IMR-90 (cell line): Measurements from ENCODE around the gene CEACAM6. TPM values are rescaled to one million over a fixed set of nuclear protein-coding genes. Genes with fewer than 3 reads are reported as not detected.

ENCODE experiments used
- ATAC-seq: fragments of 200-7000 bp; cut with Tn5 transposase; 2 replicates; pipeline ENCODE4 v1.9.1; 2020; ENCODE audit warnings: low read depth, mild to moderate bottlenecking, moderate library complexity
- BruUV-seq: library from RNA; stranded (reverse); fragments of 400-500 nt; replicated peaks from 2 replicates; lab custom pipeline; 2021; lab: Mats Ljungman, UMichigan
- CTCF ChIA-PET: fragments of 300-600 bp; formaldehyde crosslinking; extraction: SDS; loops from one replicate; lab custom pipeline; 2021; ENCODE audit warnings: antibody characterized with exemption; lab: Yijun Ruan, JAX
- POLR2A ChIA-PET: fragments of 300-600 bp; sonication (Branson Sonifier 250); formaldehyde crosslinking; loops from one replicate; lab custom pipeline; 2022; ENCODE audit warnings: antibody characterized with exemption; ENCODE audit not compliant: unreplicated experiment; lab: Charles Lee
- DNase-seq: peaks from one replicate; pipeline ENCODE4 v3.0.0; 2013
- H2AFZ ChIP-seq: replicated peaks from 2 replicates; pipeline ENCODE3; 2013; ENCODE audit warnings: low read length, mild to moderate bottlenecking; ENCODE audit not compliant: poor library complexity
- H2AK5ac ChIP-seq: 2 replicates; pipeline ENCODE4 v1.6.1; 2013; ENCODE audit warnings: low read depth, low read length, inconsistent platforms
- H2AK9ac ChIP-seq: replicated peaks from 2 replicates; pipeline ENCODE3; 2013; ENCODE audit warnings: mild to moderate bottlenecking, low read depth, low read length, moderate library complexity; ENCODE audit not compliant: poor library complexity
- H2BK120ac ChIP-seq: 2 replicates; pipeline ENCODE4 v1.6.1; 2013; ENCODE audit warnings: low read depth, low read length, inconsistent platforms
- H2BK15ac ChIP-seq: 3 replicates; pipeline ENCODE4 v1.6.1; 2013; ENCODE audit warnings: low read depth, low read length, inconsistent platforms
- H2BK20ac ChIP-seq: 2 replicates; pipeline ENCODE4 v1.6.1; 2013; ENCODE audit warnings: low read depth, mild to moderate bottlenecking, inconsistent platforms, low read length, moderate library complexity
- H2BK5ac ChIP-seq: 2 replicates; pipeline ENCODE4 v1.6.1; 2013; ENCODE audit warnings: mild to moderate bottlenecking, low read depth, low read length, inconsistent platforms; ENCODE audit not compliant: poor library complexity, severe bottlenecking
- H3K14ac ChIP-seq: replicated peaks from 2 replicates; pipeline ENCODE4 v1.6.1; 2013; ENCODE audit warnings: low read depth, low read length, inconsistent platforms
- H3K18ac ChIP-seq: 2 replicates; pipeline ENCODE4 v1.6.1; 2013; ENCODE audit warnings: low read depth, low read length, control low read depth
- H3K23ac ChIP-seq: 2 replicates; pipeline ENCODE4 v1.6.1; 2013; ENCODE audit warnings: low read depth, low read length, inconsistent platforms
- H3K27ac ChIP-seq: 2 replicates; pipeline ENCODE4 v1.5.1; 2013; ENCODE audit warnings: mild to moderate bottlenecking, control low read depth, low read length; ENCODE audit not compliant: insufficient read depth
- H3K27me3 ChIP-seq: 2 replicates; pipeline ENCODE4 v1.6.1; 2013; ENCODE audit warnings: low read length; ENCODE audit not compliant: control insufficient read depth, insufficient read depth
- H3K36me3 ChIP-seq: 2 replicates; pipeline ENCODE4 v1.6.1; 2013; ENCODE audit warnings: low read length, mixed read lengths; ENCODE audit not compliant: control insufficient read depth, insufficient read depth
- H3K4ac ChIP-seq: 2 replicates; pipeline ENCODE4 v1.6.1; 2013; ENCODE audit warnings: low read depth, low read length, inconsistent platforms
- H3K4me1 ChIP-seq: 2 replicates; pipeline ENCODE4 v1.6.1; 2013; ENCODE audit warnings: low read length, mixed read lengths; ENCODE audit not compliant: control insufficient read depth, insufficient read depth
- H3K4me2 ChIP-seq: 2 replicates; pipeline ENCODE4 v1.6.1; 2013; ENCODE audit warnings: low read depth, mild to moderate bottlenecking, control low read depth, low read length, moderate library complexity
- H3K4me3 ChIP-seq: 2 replicates; pipeline ENCODE4 v1.5.1; 2013; ENCODE audit warnings: low read depth, mild to moderate bottlenecking, control low read depth, low read length, moderate library complexity; ENCODE audit not compliant: insufficient read depth
- H3K56ac ChIP-seq: 2 replicates; pipeline ENCODE4 v1.6.1; 2013; ENCODE audit warnings: low read length, inconsistent platforms; ENCODE audit not compliant: insufficient read depth; ENCODE audit errors: extremely low read depth
- H3K79me1 ChIP-seq, 2 experiments: 2 replicates each; pipeline ENCODE4 v1.6.1; 2013; ENCODE audit warnings: low read length in 2 of 2, inconsistent platforms in 1 of 2, low read depth in 1 of 2
- H3K9ac ChIP-seq: 2 replicates; pipeline ENCODE4 v1.6.1; 2013; ENCODE audit warnings: low read depth, low read length, control low read depth
- H3K9me1 ChIP-seq: 2 replicates; pipeline ENCODE4 v1.6.1; 2013; ENCODE audit warnings: low read length, inconsistent platforms; ENCODE audit not compliant: insufficient read depth
- H3K9me3 ChIP-seq: 2 replicates; pipeline ENCODE4 v1.6.1; 2013; ENCODE audit warnings: low read length; ENCODE audit not compliant: control insufficient read depth, insufficient read depth
- H4K20me1 ChIP-seq: 2 replicates; pipeline ENCODE4 v1.6.1; 2013; ENCODE audit warnings: low read length, inconsistent platforms; ENCODE audit not compliant: insufficient read depth
- H4K5ac ChIP-seq: 2 replicates; pipeline ENCODE4 v1.6.1; 2013; ENCODE audit warnings: mild to moderate bottlenecking, low read depth, low read length, control low read depth
- H4K8ac ChIP-seq, 2 experiments: 2 replicates each; pipeline ENCODE4 v1.6.1; 2013; ENCODE audit warnings: low read depth in 2 of 2, low read length in 2 of 2, control low read depth in 1 of 2, inconsistent platforms in 1 of 2
- H4K91ac ChIP-seq: 2 replicates; pipeline ENCODE4 v1.6.1; 2013; ENCODE audit warnings: low read depth, low read length, inconsistent platforms; ENCODE audit not compliant: insufficient read depth
- BHLHE40 ChIP-seq: fragments of 150-350 bp; IDR thresholded peaks from 2 replicates; pipeline ENCODE4 v1.6.1; 2016; ENCODE audit warnings: mild to moderate bottlenecking, low read depth, low read length
- CEBPB ChIP-seq: IDR thresholded peaks from 2 replicates; pipeline ENCODE4 v1.6.1; 2012; ENCODE audit warnings: low read depth, low read length, improper control_type of control experiment
- CHD1 ChIP-seq: IDR thresholded peaks from 2 replicates; pipeline ENCODE4 v1.6.1; 2012; ENCODE audit warnings: low read depth, low read length, improper control_type of control experiment
- CTCF ChIP-seq: conservative IDR thresholded peaks from 2 replicates; pipeline ENCODE4 v1.5.1; 2012; ENCODE audit warnings: mild to moderate bottlenecking, low read depth, low read length, improper control_type of control experiment
- ELK1 ChIP-seq: fragments of 150-350 bp; IDR thresholded peaks from 2 replicates; pipeline ENCODE4 v1.6.1; 2016; ENCODE audit warnings: low read depth, mild to moderate bottlenecking, low read length, moderate library complexity, borderline replicate concordance
- FOS ChIP-seq: fragments of 150-350 bp; IDR thresholded peaks from 2 replicates; pipeline ENCODE4 v1.6.1; 2016; ENCODE audit warnings: low read depth, low read length
- MAFK ChIP-seq: IDR thresholded peaks from 2 replicates; pipeline ENCODE4 v1.6.1; 2012; ENCODE audit warnings: low read depth, low read length, improper control_type of control experiment
- MAZ ChIP-seq: IDR thresholded peaks from 2 replicates; pipeline ENCODE4 v1.6.1; 2012; ENCODE audit warnings: low read depth, mild to moderate bottlenecking, low read length, improper control_type of control experiment, moderate library complexity, borderline replicate concordance
- MXI1 ChIP-seq: IDR thresholded peaks from 2 replicates; pipeline ENCODE4 v1.6.1; 2012; ENCODE audit warnings: low read depth, mild to moderate bottlenecking, low read length, moderate library complexity, borderline replicate concordance
- NFE2L2 ChIP-seq: fragments of 150-350 bp; IDR thresholded peaks from 2 replicates; pipeline ENCODE4 v1.6.1; 2016; ENCODE audit warnings: low read depth, mild to moderate bottlenecking, low read length
- POLR2A ChIP-seq: IDR thresholded peaks from 2 replicates; pipeline ENCODE4 v1.6.1; 2012; ENCODE audit warnings: mild to moderate bottlenecking, low read depth, low read length
- RAD21 ChIP-seq: IDR thresholded peaks from 2 replicates; pipeline ENCODE4 v1.6.1; 2012; ENCODE audit warnings: low read length, improper control_type of control experiment
- RCOR1 ChIP-seq: IDR thresholded peaks from 2 replicates; pipeline ENCODE4 v1.6.1; 2012; ENCODE audit warnings: mild to moderate bottlenecking, low read length, improper control_type of control experiment; ENCODE audit not compliant: insufficient replicate concordance
- RFX5 ChIP-seq: IDR thresholded peaks from 2 replicates; pipeline ENCODE4 v1.8.0; 2012; ENCODE audit warnings: low read depth, mild to moderate bottlenecking, low read length, moderate library complexity
- SMC3 ChIP-seq: fragments of 150-350 bp; IDR thresholded peaks from 2 replicates; pipeline ENCODE4 v1.6.1; 2016; ENCODE audit warnings: low read depth, mild to moderate bottlenecking, antibody characterized with exemption, low read length, moderate library complexity
- USF2 ChIP-seq: fragments of 150-350 bp; IDR thresholded peaks from 2 replicates; pipeline ENCODE4 v1.6.1; 2017; ENCODE audit warnings: mild to moderate bottlenecking, antibody characterized with exemption, low read length, low read depth
- WGBS, 2 experiments: methylation state at CpG; one replicate each; pipeline versions ENCODE4 v1.1.5 to v1.1.7; 2013; ENCODE audit warnings: missing lambda C conversion rate in 2 of 2; ENCODE audit not compliant: insufficient read length in 1 of 2; ENCODE audit errors: extremely low coverage in 2 of 2; 5-methylcytosine and 5-hydroxymethylcytosine counted together
- dilution Hi-C: fragments of 300-500 bp; cut with HindIII; formaldehyde crosslinking; loops from one replicate; pipeline ENCODE4 v1.14.3; 2018; ENCODE audit warnings: low sequenced_read_pairs; ENCODE audit not compliant: unreplicated experiment
- in situ Hi-C: fragments of 300-500 bp; cut with MboI; formaldehyde crosslinking; loops from 3 replicates; pipeline ENCODE4 v1.14.3; 2019; ENCODE audit warnings: low sequenced_read_pairs, inconsistent platforms, mixed read lengths
- intact Hi-C: fragments of 100-400 bp; cut with micrococcal nuclease; formaldehyde crosslinking; loops from 2 replicates; pipeline ENCODE4 v1.10.0; 2022
- polyA plus RNA-seq, 3 experiments: library from polyadenylated mRNA; depleted of rRNA; stranded (reverse); fragments of >200 nt; gene quantifications; 2 replicates each; pipeline ENCODE4 v1.2.3, GENCODE V29; 2012; ENCODE audit warnings: low replicate concordance in 1 of 3
- total RNA-seq: library from RNA; depleted of rRNA; stranded (reverse); fragments of >200 nt; gene quantifications from 2 replicates; pipeline ENCODE4 v1.2.3, GENCODE V29; 2012

The CEACAM6 gene
- total and polyA plus RNA-seq, 2 of the 4 experiments (the other 2 are of a cell fraction), result not detected

- Histone ChIP-seq H3K14ac (no peak overlapping the region), H2BK15ac (no peak overlapping the region), H3K4me3 (no peak overlapping the region), H2AFZ (no peak overlapping the region), H3K9me1 (no peaks in the 10 kb centered on the region), H2BK5ac (no peak overlapping the region), H3K9me3 (no peaks in the 10 kb centered on the region), H3K18ac (no peak overlapping the region), H3K4ac (no peak overlapping the region), H3K56ac (no peak overlapping the region), H3K4me2 (no peak overlapping the region), H3K27me3 (no peaks in the 10 kb centered on the region), H3K79me1 (no peaks in the 10 kb centered on the region), H2BK120ac (no peak overlapping the region), H4K5ac (no peak overlapping the region), H3K23ac (no peak overlapping the region), H2AK9ac (no peak overlapping the region), H3K9ac (no peak overlapping the region), H4K8ac (no peak overlapping the region), H2BK20ac (no peak overlapping the region), H3K27ac (no peak overlapping the region), H2AK5ac (no peak overlapping the region), H3K36me3 (no peaks in the 10 kb centered on the region), H4K20me1 (no peaks in the 10 kb centered on the region), H3K4me1 (no peaks in the 10 kb centered on the region), H4K91ac (no peak overlapping the region)
- no TSS peak for BruUV-seq
- dilution Hi-C loops, result no loop called here
- WGBS, 2 experiments, result 17% methylated on average over 1 of the region's 3 CpGs; no CpG with 5 or more reads in 1 of the 2 experiments
- TF ChIP-seq RFX5, result no peak
- TF ChIP-seq USF2, result no peak
- TF ChIP-seq RCOR1, result no peak
- TF ChIP-seq MXI1, result no peak
- TF ChIP-seq ELK1, result no peak
- TF ChIP-seq CTCF, result no peak
- TF ChIP-seq CEBPB, result no peak
- no peak for TF ChIP-seq CHD1
- TF ChIP-seq NFE2L2, result no peak
- TF ChIP-seq POLR2A, result no peak
- TF ChIP-seq MAFK, result no peak
- no peak for TF ChIP-seq SMC3
- TF ChIP-seq MAZ, result no peak
- TF ChIP-seq BHLHE40, result no peak
- TF ChIP-seq FOS, result no peak
- TF ChIP-seq RAD21, result no peak
- in situ Hi-C loops, result no loop called here
- ChIA-PET CTCF (no interaction called here), POLR2A (no interaction called here)
- DNase-seq (no peak), ATAC-seq (no peak)
- intact Hi-C loops, result no loop called here
These were observed 56.7 kb downstream of the CEACAM6 start for GRCh38 chr19:41811981-41812380.
